ENCODE results near the gene TP53TG5.
A peak's percentile ranks its signal among the peaks of the same experiment; 100 is the strongest.

TP53TG5 gene

GRCh38 chr20:45322952-45323383, 55.2 kb downstream of the TP53TG5 start:
- no peak for FAIRE-seq
- TF ChIP-seq SPI1 (IDR thresholded peaks at IDR 0.05; ENCODE audit: low read depth, low read length) (peak; percentile 79), TAF1 (IDR thresholded peaks at IDR 0.05; ENCODE audit: low read depth, low read length) (no peak)
- DNase-seq (ENCODE audit: insufficient read length, low spot score): no peak

All from GM12891 (cell line).